AG20443 (cell line): ENCODE measurements around the gene RBM12.

Experiments used
- DNase-seq: peaks from one replicate; pipeline ENCODE4 v3.0.0; 2012; ENCODE audit warnings: low spot score, mixed read lengths

The RBM12 gene

GRCh38 chr20:35653893-35654292, 10.8 kb downstream of the RBM12 start:
- DNase-seq = no peak

DNA sequence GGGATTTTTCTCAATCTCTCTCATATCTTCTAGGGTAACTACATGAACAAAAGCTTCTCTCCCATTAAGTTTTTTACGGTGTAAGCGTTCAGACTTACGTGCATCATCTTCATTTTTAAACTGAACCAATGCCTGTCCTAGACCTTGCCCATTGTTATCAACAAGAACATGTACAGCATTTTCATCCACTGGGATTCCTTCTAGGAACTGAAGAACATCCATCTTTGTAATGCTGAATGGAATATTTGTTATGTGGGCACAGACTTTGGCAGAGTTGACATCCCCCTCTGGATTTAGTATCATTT, 11.3 kb downstream of the RBM12 start:
- DNase-seq = no peak

- DNase-seq = no peak
These were observed 11.9 kb downstream of the RBM12 start for GRCh38 chr20:35652641-35653429.

DNA sequence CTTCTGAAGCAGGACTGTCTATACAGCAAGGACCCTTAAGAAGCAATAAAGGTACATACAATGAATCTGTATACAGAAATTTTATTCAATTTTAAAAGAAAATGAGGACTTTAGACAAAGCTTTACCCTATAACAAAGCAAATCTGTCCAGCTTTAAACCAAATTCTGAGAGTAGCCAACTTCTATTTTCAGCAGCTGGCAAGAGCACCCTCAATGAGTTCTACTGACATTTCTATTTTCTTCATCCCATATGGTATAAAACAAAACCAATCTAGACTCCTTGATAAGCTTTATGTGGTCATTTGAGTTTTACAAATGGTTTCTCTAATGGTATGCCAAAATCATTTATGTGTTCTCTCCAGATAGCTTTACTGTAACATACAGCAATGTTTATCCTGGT, 12.7 kb downstream of the RBM12 start:
- no peak for DNase-seq

GRCh38 chr20:35650632-35651031, 14.1 kb downstream of the RBM12 start:
- DNase-seq = no peak

GRCh38 chr20:35648836-35649235, 15.9 kb downstream of the RBM12 start:
- no peak for DNase-seq

- DNase-seq = no peak
These were observed 19.9 kb downstream of the RBM12 start for GRCh38 chr20:35644806-35645205.

DNA sequence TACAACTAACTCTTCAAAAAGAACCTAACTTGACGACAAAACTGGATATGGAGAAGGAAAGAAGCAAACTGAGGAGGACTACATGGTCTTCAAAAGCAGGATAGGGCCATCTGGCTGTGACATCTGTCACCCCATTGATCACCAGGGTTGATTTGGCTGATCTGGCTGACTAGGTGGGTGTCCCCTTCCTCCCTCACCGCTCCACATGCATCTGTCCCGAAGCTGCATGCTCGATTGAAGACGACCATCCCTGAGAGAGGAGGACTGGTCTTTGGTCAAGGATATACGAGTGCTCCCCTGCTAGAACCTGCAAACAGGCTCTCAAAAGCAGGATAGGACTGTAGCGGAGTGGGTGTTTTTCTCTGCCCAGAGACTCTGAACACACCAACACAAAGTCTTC, 21.7 kb downstream of the RBM12 start:
- no peak for DNase-seq

- no peak for DNase-seq
These were observed 23.0 kb downstream of the RBM12 start for GRCh38 chr20:35641743-35642142.

GRCh38 chr20:35640724-35641123, 24.0 kb downstream of the RBM12 start:
- DNase-seq = no peak

DNA sequence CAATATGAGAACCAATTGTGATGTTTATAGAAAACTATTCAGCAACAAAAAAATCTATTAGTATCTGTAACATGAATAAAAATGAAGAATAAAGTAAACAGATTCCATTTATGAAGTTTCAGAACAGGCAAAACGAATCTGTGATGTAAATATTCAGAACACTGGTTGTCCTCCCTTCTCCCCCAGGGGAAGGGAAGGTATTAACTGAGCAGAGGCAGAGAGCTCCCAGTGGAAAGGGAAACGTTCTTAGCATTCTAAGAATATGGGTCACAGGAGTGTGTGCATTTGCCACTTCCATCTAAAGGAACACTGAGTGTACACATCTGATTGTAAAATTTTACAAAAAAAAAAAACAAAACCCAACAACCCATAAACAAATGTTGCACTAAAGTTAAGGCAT, 25.9 kb downstream of the RBM12 start:
- DNase-seq = no peak

DNA sequence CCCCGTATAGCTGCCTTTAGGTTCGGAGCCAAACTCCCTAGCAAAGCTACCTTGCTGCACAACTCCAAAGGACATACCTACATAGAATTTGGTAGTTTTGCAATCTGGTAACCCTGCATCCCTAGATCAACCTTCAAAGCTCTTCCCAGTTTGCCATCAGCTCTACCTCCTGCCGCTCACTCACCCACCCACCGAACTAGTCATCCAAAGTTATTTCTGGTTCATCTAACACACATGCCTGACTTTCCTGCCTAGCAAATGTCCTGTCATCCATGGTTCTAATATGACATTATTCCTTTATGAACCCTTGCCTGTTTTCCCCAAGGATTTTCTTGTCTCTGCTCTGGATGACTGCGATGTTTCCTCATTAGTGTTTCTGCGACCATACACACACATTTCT, 27.4 kb downstream of the RBM12 start:
- DNase-seq = no peak

DNA sequence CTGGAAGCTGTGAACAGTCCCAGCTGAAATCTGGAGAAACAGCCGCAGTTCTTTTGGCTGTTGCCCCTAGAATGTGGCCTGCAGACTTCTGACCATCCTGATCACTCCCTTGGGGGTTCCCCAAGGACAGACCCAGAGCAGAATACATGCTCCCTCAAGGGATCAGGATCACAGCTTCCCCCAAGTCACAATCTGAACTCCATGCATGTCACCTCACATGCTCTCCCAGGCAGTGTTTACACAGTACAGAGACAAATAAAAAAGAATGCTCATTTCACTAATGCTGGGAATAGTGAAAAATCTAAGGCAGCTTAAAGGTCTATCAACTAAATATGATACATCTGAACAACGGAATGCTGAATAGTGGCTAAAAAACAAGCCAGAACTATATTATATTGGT, 28.6 kb downstream of the RBM12 start:
- no peak for DNase-seq

GRCh38 chr20:35635652-35636051, 29.0 kb downstream of the RBM12 start:
- DNase-seq = no peak

DNA sequence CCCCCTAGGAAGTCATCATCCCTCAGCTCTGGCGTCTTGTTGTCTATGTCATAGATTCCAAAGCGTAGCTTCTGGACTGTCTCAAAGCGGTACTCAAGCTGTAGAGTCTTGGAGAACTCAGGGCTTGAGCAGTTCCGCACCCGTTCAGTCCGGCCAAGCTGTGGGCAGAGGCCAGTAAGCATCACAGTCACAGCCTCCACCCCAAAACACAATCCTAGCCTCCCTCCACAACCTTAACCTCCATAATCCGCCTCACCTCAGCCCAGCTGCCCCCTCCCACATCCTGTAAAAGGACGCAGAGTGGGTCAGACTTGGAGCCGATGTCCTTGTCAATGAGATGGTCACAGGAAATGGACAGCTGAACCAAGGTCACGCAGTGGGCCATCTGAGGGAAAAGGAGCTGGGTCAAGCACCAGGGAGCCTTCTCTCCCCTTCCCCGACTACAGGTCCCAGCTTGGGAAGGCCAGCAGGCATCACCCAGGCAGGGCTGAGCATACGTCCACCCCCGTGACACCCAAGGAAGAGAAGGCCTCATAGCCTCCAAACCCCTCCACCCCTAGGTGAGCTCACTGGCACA, 32.1 kb downstream of the RBM12 start:
- DNase-seq = no peak

DNA sequence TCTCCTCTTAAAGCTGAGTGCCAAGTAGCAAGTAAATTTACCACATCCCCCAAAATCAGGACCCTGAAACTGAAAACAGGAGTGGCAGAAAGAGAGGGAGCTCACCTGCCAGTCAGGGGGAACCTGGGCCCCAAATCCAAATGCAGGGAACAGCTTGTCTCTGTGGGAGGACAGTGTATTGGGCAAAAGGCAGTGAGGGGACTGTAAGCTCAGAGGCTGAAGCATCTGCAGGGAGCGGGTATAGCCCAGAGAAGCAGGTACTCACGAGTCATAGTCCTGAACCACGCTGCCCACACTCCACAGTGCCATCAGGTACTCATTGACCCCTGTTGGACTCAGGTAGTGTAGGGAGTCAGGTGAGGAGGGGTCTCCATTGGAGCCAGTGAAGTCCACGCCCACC, 34.1 kb downstream of the RBM12 start:
- no peak for DNase-seq

DNA sequence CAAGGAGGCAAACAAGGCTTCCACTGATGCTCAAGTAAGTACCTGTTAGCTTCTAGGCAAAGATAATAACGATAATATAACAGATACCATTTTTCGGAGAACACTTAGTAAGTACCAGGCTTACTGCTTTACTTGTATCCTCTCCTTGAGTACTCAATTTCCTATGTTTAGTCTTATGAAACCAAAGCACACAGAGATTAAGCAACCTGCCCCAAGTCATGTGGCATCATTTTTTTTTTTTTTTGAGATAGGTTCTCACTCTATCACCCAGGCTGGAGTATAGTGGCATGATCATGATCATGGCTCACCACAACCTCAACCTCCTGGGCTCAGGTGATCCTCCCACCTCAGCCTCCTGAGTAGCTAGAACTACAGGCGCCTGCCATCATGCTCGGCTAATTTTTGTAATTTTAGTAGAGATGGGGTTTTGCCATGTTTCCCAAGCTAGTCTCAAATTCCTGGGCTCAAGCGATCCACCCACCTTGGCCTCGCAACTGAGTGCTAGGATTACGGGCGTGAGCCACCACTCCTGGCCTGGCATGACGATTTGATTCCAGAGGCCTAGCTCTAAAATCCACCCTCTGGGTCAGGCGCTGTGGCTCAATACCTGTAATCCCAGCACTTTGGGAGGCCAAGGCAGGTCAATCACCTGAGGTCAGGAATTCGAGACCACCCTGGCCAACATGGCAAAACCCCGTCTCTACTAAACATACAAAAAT, 35.1 kb downstream of the RBM12 start:
- DNase-seq = no peak

DNA sequence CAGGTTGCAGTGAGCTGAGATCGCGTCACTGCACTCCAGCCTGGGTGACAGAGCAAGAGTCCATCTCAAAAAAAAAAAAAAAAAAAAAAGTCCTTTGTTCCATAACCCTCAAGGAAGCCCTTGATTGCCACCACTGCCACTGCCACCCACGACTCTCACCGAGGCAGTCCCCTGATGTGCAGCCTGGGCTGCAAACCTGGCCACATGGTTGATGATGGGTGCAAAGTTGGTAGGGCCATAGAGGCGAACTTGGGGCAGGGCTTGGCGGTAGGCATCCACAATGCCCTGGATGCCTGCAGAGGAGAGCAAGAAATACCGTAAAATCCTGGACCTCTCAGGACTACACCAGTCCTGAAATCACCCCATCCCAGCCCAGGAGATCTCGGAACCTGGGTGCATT, 37.6 kb downstream of the RBM12 start:
- no peak for DNase-seq

GRCh38 chr20:35626386-35627001, 38.2 kb downstream of the RBM12 start:
- DNase-seq = no peak

DNA sequence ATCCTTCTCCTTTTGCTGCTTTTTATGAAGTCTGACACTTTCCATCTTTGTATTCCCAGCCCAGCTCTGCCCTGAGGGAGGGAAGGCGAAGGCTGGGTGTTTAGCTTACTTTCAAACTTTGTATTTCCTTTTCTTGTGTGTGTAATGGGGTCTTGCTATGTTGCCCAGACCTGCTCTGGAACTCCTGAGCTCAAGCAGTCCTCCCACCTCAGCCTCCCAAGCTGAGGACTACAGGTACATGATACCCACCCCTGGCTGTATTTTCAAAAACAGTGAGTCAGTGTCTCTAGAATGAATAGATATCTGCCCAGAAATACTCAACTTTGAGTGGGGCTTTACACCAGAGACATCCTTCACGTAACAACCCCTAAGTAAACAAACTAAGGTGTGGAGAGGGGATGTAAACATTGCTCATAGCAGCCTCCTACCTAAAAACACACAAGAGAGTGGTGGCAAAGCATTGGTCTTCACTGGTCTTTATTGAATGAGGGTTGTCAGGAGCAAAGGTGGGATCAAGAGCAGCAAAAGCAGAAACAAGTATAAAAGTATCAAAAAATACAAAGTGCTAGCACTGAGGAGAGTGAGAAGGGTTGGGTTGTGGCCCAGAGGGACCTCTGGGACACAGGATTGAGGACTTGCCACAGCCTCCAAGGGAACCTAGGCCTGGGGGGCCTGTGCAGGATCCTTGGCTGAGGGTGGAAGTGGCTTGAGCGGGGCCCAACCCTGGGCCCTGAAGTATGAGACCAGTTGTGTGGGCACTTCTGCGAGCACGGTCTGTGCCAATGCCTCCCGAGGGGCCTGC, 38.9 kb downstream of the RBM12 start:
- DNase-seq = no peak

DNA sequence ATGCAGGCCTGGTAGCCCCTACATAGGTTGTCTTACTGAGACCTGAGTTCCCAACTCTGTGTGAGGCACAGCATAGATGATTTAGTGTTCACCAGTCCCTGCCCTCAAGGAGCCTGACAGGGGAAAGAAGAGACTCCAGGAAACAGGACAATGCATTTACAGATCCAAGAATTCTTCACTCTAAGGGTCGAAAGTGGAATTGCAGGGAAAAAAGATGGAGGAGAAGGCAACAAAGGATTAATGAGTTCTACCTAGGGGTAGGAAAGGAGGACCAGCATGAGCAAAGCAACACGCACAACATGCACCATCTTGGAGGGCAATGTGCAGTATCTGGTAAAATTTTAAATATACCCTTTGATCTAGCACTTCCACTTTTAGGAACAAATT, 43.1 kb downstream of the RBM12 start:
- no peak for DNase-seq

DNA sequence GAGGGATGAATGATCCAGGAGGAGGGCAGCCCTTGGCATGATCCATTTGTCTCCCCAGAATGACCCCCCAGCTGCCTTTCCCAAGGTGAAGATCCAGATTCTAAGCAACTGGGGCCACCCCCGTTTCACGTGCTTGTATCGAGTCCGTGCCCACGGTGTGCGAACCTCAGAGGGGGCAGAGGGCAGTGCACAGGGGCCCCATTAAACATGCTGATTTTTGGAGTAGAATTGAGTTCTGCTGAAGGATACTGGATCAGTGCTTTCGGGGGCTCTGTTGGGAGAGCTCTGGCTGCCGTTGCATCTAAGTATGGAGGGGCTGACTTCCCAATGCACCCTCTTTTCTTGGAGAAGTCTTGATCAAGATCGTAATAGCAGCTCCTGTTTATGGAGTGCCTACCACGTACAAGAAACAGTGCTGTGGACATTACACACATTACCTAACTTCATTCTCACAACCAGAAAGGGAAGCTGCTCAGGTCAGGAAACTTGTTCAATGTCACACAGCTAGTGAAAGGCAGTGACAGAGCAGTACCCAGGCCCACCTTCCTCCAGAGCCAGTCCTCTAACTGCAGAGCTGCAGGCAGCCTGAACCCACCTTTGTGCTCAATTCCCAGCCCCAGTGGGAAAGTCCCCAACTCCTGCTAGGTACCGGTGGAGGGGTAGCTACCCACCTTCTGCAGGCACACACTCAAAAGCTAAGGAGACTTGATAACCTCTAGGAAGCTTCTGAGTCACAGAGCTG, 43.7 kb downstream of the RBM12 start:
- DNase-seq = no peak
